Measurements from ENCODE around the gene MYO1A.
A peak's percentile ranks its signal among the peaks of the same experiment; 100 is the strongest.
"Not testable (repeated sequence)": the region's sequence is repeated elsewhere in the genome, so short reads cannot be mapped to it uniquely, and the experiment has no call there.

The MYO1A gene

GRCh38 chr12:56993346-56993745 lies 56.6 kb downstream of the MYO1A start:
- DNase-seq (ENCODE audit: low read depth) = no peak

GRCh38 chr12:56991319-56992246 lies 58.3 kb downstream of the MYO1A start:
- no peak for DNase-seq (ENCODE audit: low read depth)

- no peak for DNase-seq (ENCODE audit: low read depth)
Measured at GRCh38 chr12:56990648-56991318, 59.1 kb downstream of the MYO1A start.

- peak; percentile 24 for DNase-seq (ENCODE audit: low read depth)
Measured at GRCh38 chr12:56989861-56990610, 59.9 kb downstream of the MYO1A start.

- DNase-seq (ENCODE audit: low read depth) = no peak
Measured at GRCh38 chr12:56988207-56988739, 61.7 kb downstream of the MYO1A start.

GRCh38 chr12:56987551-56988053 lies 62.3 kb downstream of the MYO1A start:
- DNase-seq (ENCODE audit: low read depth) = peak; percentile 80

- no peak for DNase-seq (ENCODE audit: low read depth)
Measured at GRCh38 chr12:56987011-56987410, 62.9 kb downstream of the MYO1A start.

- DNase-seq (ENCODE audit: low read depth) = peak; percentile 77
Measured at GRCh38 chr12:56985714-56986113, 64.2 kb downstream of the MYO1A start.

GRCh38 chr12:56983386-56983785 lies 66.5 kb downstream of the MYO1A start:
- DNase-seq (ENCODE audit: low read depth) = no peak

GRCh38 chr12:56982578-56983236 lies 67.2 kb downstream of the MYO1A start:
- DNase-seq (ENCODE audit: low read depth) = not testable (repeated sequence)

- DNase-seq (ENCODE audit: low read depth) = no peak
Measured at GRCh38 chr12:56980941-56981530, 68.9 kb downstream of the MYO1A start.

- DNase-seq (ENCODE audit: low read depth) = no peak
Measured at GRCh38 chr12:56980268-56980667, 69.7 kb downstream of the MYO1A start.

GRCh38 chr12:56979628-56980027 lies 70.3 kb downstream of the MYO1A start:
- no peak for DNase-seq (ENCODE audit: low read depth)
